Liver (tissue), 9 donors: Measurements from ENCODE around the gene RLBP1. TPM values are rescaled to one million over a fixed set of nuclear protein-coding genes. Genes with fewer than 3 reads are reported as not detected.

ENCODE experiments used
- DNase-seq: peaks from one replicate; pipeline ENCODE4 v3.0.0-alpha.2; 2017; ENCODE audit warnings: low spot score
- H3K27ac ChIP-seq, 2 donors: one replicate each; pipeline ENCODE4 v1.7.0; 2013; ENCODE audit warnings: inconsistent platforms in 2 of 2, low read length in 2 of 2, control low read depth in 1 of 2, low read depth in 1 of 2, mild to moderate bottlenecking in 1 of 2
- H3K27me3 ChIP-seq, 4 donors: one replicate each; pipeline versions ENCODE4 v1.6.1 to v1.7.0; 2013; ENCODE audit warnings: low read length in 3 of 4, inconsistent platforms in 1 of 4, mild to moderate bottlenecking in 1 of 4, moderate library complexity in 1 of 4; ENCODE audit not compliant: control insufficient read depth in 4 of 4, insufficient read depth in 4 of 4
- H3K36me3 ChIP-seq, 4 donors: one replicate each; pipeline versions ENCODE4 v1.6.1 to v1.7.0; 2013; ENCODE audit warnings: low read length in 3 of 4, mild to moderate bottlenecking in 3 of 4, low read depth in 1 of 4, moderate library complexity in 1 of 4; ENCODE audit not compliant: control insufficient read depth in 4 of 4, insufficient read depth in 3 of 4
- H3K4me1 ChIP-seq, 4 donors: one replicate each; pipeline versions ENCODE4 v1.6.1 to v1.7.0; 2013; ENCODE audit warnings: low read length in 3 of 4, mild to moderate bottlenecking in 3 of 4, moderate library complexity in 1 of 4; ENCODE audit not compliant: control insufficient read depth in 4 of 4, insufficient read depth in 4 of 4
- H3K4me3 ChIP-seq, 3 donors: one replicate each; pipeline versions ENCODE4 v1.6.1 to v1.7.0; 2013; ENCODE audit warnings: low read length in 3 of 3, control low read depth in 1 of 3, low read depth in 1 of 3, mild to moderate bottlenecking in 1 of 3
- H3K9ac ChIP-seq, 2 donors: one replicate each; pipeline ENCODE4 v1.7.0; 2013; ENCODE audit warnings: low read length in 2 of 2, mild to moderate bottlenecking in 2 of 2, moderate library complexity in 2 of 2, control low read depth in 1 of 2, low read depth in 1 of 2
- H3K9me3 ChIP-seq, 4 donors: one replicate each; pipeline versions ENCODE4 v1.6.1 to v1.7.0; 2013; ENCODE audit warnings: low read length in 3 of 4; ENCODE audit not compliant: control insufficient read depth in 4 of 4
- CTCF ChIP-seq: fragments of 150-350 bp; IDR thresholded peaks from 2 replicates; pipeline ENCODE4 v1.5.1; 2017; ENCODE audit warnings: improper control_type of control experiment, low read depth, low read length; ENCODE audit not compliant: missing input control
- EGR1 ChIP-seq, 2 donors: IDR thresholded peaks; 2 replicates each; pipeline ENCODE4 v1.6.1; 2016 to 2018; ENCODE audit warnings: antibody characterized with exemption in 2 of 2, low read depth in 2 of 2
- FOXA1 ChIP-seq: IDR thresholded peaks from 2 replicates; pipeline ENCODE4 v1.6.1; 2016; ENCODE audit warnings: antibody characterized with exemption
- FOXA2 ChIP-seq: IDR thresholded peaks from 2 replicates; pipeline ENCODE4 v1.6.1; 2016; ENCODE audit warnings: antibody characterized with exemption
- GABPA ChIP-seq, 2 donors: IDR thresholded peaks in 1 of 2; conservative IDR thresholded peaks in 1 of 2; 2 replicates each; pipeline ENCODE4 v1.6.1; 2016; ENCODE audit warnings: antibody characterized with exemption in 2 of 2, mild to moderate bottlenecking in 1 of 2, moderate library complexity in 1 of 2
- HNF4A ChIP-seq, 2 donors: conservative IDR thresholded peaks; 2 replicates each; pipeline ENCODE4 v1.6.1; 2016; ENCODE audit warnings: antibody characterized with exemption in 2 of 2, mild to moderate bottlenecking in 2 of 2
- HNF4G ChIP-seq: IDR thresholded peaks from 2 replicates; pipeline ENCODE4 v1.6.1; 2016; ENCODE audit warnings: antibody characterized with exemption
- JUND ChIP-seq, 2 donors: IDR thresholded peaks; 2 replicates each; pipeline ENCODE4 v1.6.1; 2016; ENCODE audit warnings: antibody characterized with exemption in 2 of 2
- NR2F2 ChIP-seq: IDR thresholded peaks from 2 replicates; pipeline ENCODE4 v1.6.1; 2016; ENCODE audit warnings: antibody characterized with exemption
- RXRA ChIP-seq, 2 donors: IDR thresholded peaks; 2 replicates each; pipeline ENCODE4 v1.6.1; 2017 to 2018; ENCODE audit warnings: antibody characterized with exemption in 2 of 2, mild to moderate bottlenecking in 1 of 2
- SP1 ChIP-seq: IDR thresholded peaks from 2 replicates; pipeline ENCODE4 v1.6.1; 2018; ENCODE audit warnings: antibody characterized with exemption, mild to moderate bottlenecking
- TAF1 ChIP-seq: conservative IDR thresholded peaks from 2 replicates; pipeline ENCODE4 v1.6.1; 2016; ENCODE audit warnings: antibody characterized with exemption, mild to moderate bottlenecking
- ZBTB33 ChIP-seq: IDR thresholded peaks from 2 replicates; pipeline ENCODE4 v1.6.1; 2016; ENCODE audit warnings: antibody characterized with exemption
- WGBS: extraction: QIAGEN DNeasy Blood & Tissue Kit; methylation state at CpG from one replicate; pipeline ENCODE4 v1.1.7; 2013; 5-methylcytosine and 5-hydroxymethylcytosine counted together
- polyA plus RNA-seq, 2 donors: library from polyadenylated mRNA; stranded (reverse) in 1 of 2; unstranded in 1 of 2; fragments of 200-250 nt in 1 of 2; fragments of >200 nt in 1 of 2; fragmentation: Nextera tagmentation in 1 of 2; extraction: Ambion mirVana in 1 of 2; gene quantifications; one replicate each; pipeline versions ENCODE4 v1.2.1 to v1.2.3, GENCODE V29; 2013 to 2015
- total RNA-seq, 2 donors: library from RNA; depleted of rRNA; stranded (reverse); fragments of >200 nt; gene quantifications; one replicate each; pipeline ENCODE4 v1.2.3, GENCODE V29; 2014
- TF ChIP-seq, protein P1 (sequence below): IDR thresholded peaks from 2 replicates; pipeline ENCODE4 v1.6.1; 2016; ENCODE audit warnings: antibody characterized with exemption
- TF ChIP-seq, protein P2 (sequence below): IDR thresholded peaks from 2 replicates; pipeline ENCODE4 v1.6.1; 2016; ENCODE audit warnings: antibody characterized with exemption
- donor health status: healthy.
- donor health status: healthy.
- donor health status: healthy.
- donor health status: healthy.
- donor health status: healthy.

RLBP1 gene
- total and polyA plus RNA-seq, 4 donors: 0.17 TPM; not detected in 3

GRCh38 chr15:89192136-89192535 is 29.2 kb downstream of the RLBP1 start:
- Histone ChIP-seq H3K36me3 (peaks cover 18 to 91% (median 82%) of the 10 kb centered on the region in 4 donors), H3K27me3 (no peaks in the 10 kb centered on the region), H3K4me3 (no peak overlapping the region), H3K4me1 (peaks cover 0 to 6% (median 3%) of the 10 kb centered on the region in 4 donors), H3K9ac (no peak overlapping the region), H3K9me3 (no peaks in the 10 kb centered on the region), H3K27ac (no peak overlapping the region)
- DNase-seq: no peak
- no peak for TF ChIP-seq TAF1
- no peak for TF ChIP-seq JUND (IDR thresholded peaks at IDR 0.05)
- no peak for TF ChIP-seq CTCF
- TF ChIP-seq HNF4G: no peak
- TF ChIP-seq, protein P1, sequence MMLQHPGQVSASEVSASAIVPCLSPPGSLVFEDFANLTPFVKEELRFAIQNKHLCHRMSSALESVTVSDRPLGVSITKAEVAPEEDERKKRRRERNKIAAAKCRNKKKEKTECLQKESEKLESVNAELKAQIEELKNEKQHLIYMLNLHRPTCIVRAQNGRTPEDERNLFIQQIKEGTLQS: no peak
- 72% methylated on average over 2 of the region's 2 CpGs for WGBS

DNA sequence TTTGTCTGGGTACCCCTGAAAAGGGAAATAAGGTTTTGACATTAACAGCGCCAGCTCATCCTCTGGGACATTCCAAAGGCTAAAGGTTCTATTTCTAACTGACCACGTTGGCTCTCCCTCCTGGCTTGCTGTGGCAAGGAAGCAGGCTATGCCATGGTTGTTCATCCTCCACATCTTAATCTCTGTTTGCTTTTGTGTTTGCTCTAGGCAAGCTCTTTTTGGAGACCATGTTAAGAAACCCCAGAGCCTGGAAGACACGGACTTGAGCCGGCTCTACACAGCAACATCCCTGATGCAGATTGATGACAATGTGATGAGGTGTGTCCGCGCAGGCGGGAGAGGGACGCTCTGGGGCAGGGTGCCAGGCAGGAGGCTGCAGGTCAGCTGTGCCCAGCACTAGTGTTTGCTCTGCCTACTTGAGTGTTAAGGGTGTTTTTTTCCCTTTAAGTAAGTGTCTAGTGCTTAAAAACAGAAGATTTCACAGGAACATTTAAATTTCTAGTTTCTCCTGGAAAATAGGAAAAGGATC is 33.3 kb downstream of the RLBP1 start:
- H3K9ac ChIP-seq: no peak overlapping the region
- H3K4me3 ChIP-seq: no peak overlapping the region
- peaks cover 3 to 37% (median 22%) of the 10 kb centered on the region in 4 donors for H3K4me1 ChIP-seq
- H3K36me3 ChIP-seq: peaks cover 8 to 79% (median 74%) of the 10 kb centered on the region in 4 donors
- H3K27me3 ChIP-seq: no peaks in the 10 kb centered on the region
- no peak for DNase-seq
- peak overlapping the region in 1 of 2 donors; percentile 31 for H3K27ac ChIP-seq
- TF ChIP-seq EGR1 (IDR thresholded peaks at IDR 0.05; ENCODE audit: low read depth in 2 of 2) (no peak), SP1 (peak; percentile 12), FOXA1 (no peak), TAF1 (no peak), HNF4A (conservative IDR thresholded peaks at IDR 0.05) (peak; percentile 52 to 59), FOXA2 (no peak)
- WGBS: 78% methylated on average over 8 of the region's 8 CpGs
- H3K9me3 ChIP-seq: no peaks in the 10 kb centered on the region

DNA sequence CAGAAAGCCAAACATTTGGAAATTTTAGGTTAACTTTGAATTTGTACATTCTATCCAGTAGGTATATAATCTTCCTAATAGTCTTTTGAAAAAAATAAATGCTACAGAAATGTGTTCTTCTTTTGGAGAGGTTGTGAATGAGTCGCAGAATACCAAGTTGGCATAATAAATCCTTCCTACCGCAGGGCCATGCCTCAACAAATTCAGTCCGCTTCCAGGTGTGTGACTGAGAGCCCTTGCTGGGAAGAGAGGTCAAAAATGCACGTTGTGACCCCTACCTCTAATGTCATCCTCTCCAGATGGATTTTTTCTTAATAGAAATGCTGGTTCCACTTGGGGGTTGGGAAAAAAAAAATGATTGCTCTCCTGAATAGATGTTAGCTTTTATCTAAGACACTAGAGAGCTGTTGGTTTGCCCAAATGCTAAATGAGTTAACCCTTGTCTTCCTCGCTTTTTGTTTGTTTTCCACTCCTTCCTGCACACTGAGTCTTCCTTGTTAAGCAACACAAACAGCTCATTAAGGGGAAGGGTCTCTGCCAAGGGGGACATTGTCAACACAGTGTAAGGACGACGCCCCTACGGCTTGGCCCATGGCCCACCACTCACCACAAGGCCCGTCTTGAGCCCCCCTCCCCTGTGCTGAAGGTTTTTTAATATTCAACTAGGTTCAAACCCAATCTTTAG is 33.9 kb downstream of the RLBP1 start:
- no peak overlapping the region for H3K9ac ChIP-seq
- peaks cover 4 to 77% (median 70%) of the 10 kb centered on the region in 4 donors for H3K36me3 ChIP-seq
- TF ChIP-seq ZBTB33: no peak
- TF ChIP-seq, protein P1: no peak
- no peak for TF ChIP-seq NR2F2
- no peak for TF ChIP-seq HNF4A (conservative IDR thresholded peaks at IDR 0.05)
- TF ChIP-seq, protein P2, sequence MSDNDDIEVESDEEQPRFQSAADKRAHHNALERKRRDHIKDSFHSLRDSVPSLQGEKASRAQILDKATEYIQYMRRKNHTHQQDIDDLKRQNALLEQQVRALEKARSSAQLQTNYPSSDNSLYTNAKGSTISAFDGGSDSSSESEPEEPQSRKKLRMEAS: no peak
- TF ChIP-seq SP1: no peak
- no peak for TF ChIP-seq GABPA (IDR thresholded peaks at IDR 0.05 in 1 of 2, conservative IDR thresholded peaks at IDR 0.05 in 1 of 2)
- no peak for TF ChIP-seq FOXA2
- TF ChIP-seq RXRA (IDR thresholded peaks at IDR 0.05): no peak
- TF ChIP-seq CTCF: no peak
- no peaks in the 10 kb centered on the region for H3K27me3 ChIP-seq
- H3K4me1 ChIP-seq: peaks cover 3 to 40% (median 26%) of the 10 kb centered on the region in 4 donors
- H3K9me3 ChIP-seq: no peaks in the 10 kb centered on the region
- no peak overlapping the region for H3K4me3 ChIP-seq
- DNase-seq: no peak
- WGBS: 84% methylated on average over 9 of the region's 9 CpGs
- H3K27ac ChIP-seq: peak overlapping the region; percentile 8 to 31
